Measurements from ENCODE around the gene IGHMBP2.

IGHMBP2 gene

GRCh38 chr11:68932933-68933577 lies 29.4 kb downstream of the IGHMBP2 start:
- no peak for TF ChIP-seq CTCF (IDR thresholded peaks at IDR 0.05; ENCODE audit: insufficient read depth, low read length, poor library complexity, severe bottlenecking)
- TF ChIP-seq EZH2phosphoT487 (conservative IDR thresholded peaks at IDR 0.05; ENCODE audit: low read length): no peak
- Histone ChIP-seq H3K4me2 (ENCODE audit: low read depth, low read length, poor library complexity, severe bottlenecking) (no peak overlapping the region), H4K20me1 (ENCODE audit: low read depth, low read length) (no peaks in the 10 kb centered on the region), H3F3A (ENCODE audit: insufficient read depth) (no peaks in the 10 kb centered on the region), H3K4me3 (ENCODE audit: insufficient read depth, low read length, poor library complexity, severe bottlenecking) (no peak overlapping the region), H2AFZ (ENCODE audit: low read depth, low read length, severe bottlenecking) (no peak overlapping the region), H3K9ac (ENCODE audit: low read length) (no peak overlapping the region), H3K36me3 (ENCODE audit: low read length) (no peaks in the 10 kb centered on the region), H3K79me2 (ENCODE audit: insufficient read depth, low read length) (no peaks in the 10 kb centered on the region), H3K9me3 (ENCODE audit: insufficient read depth, low read length) (no peaks in the 10 kb centered on the region), H3K27me3 (ENCODE audit: low read length) (no peaks in the 10 kb centered on the region), H3K9me2 (replicated peaks; ENCODE audit: insufficient read depth, low read length) (no peaks in the 10 kb centered on the region), H3K27ac (ENCODE audit: low read depth, low read length) (no peak overlapping the region)

GRCh38 chr11:68933605-68934320 lies 30.1 kb downstream of the IGHMBP2 start:
- Histone ChIP-seq H3K9me3 (ENCODE audit: insufficient read depth, low read length) (no peaks in the 10 kb centered on the region), H3K4me3 (ENCODE audit: insufficient read depth, low read length, poor library complexity, severe bottlenecking) (no peak overlapping the region), H3K27ac (ENCODE audit: low read depth, low read length) (no peak overlapping the region), H3K27me3 (ENCODE audit: low read length) (no peaks in the 10 kb centered on the region), H2AFZ (ENCODE audit: low read depth, low read length, severe bottlenecking) (no peak overlapping the region), H3F3A (ENCODE audit: insufficient read depth) (no peaks in the 10 kb centered on the region), H3K36me3 (ENCODE audit: low read length) (no peaks in the 10 kb centered on the region), H3K4me2 (ENCODE audit: low read depth, low read length, poor library complexity, severe bottlenecking) (no peak overlapping the region), H4K20me1 (ENCODE audit: low read depth, low read length) (no peaks in the 10 kb centered on the region), H3K9ac (ENCODE audit: low read length) (no peak overlapping the region), H3K79me2 (ENCODE audit: insufficient read depth, low read length) (no peaks in the 10 kb centered on the region), H3K9me2 (replicated peaks; ENCODE audit: insufficient read depth, low read length) (no peaks in the 10 kb centered on the region)
- no peak for TF ChIP-seq CTCF (IDR thresholded peaks at IDR 0.05; ENCODE audit: insufficient read depth, low read length, poor library complexity, severe bottlenecking)
- TF ChIP-seq EZH2phosphoT487 (conservative IDR thresholded peaks at IDR 0.05; ENCODE audit: low read length): no peak

GRCh38 chr11:68934321-68934645 lies 30.6 kb downstream of the IGHMBP2 start:
- Histone ChIP-seq H3K9ac (ENCODE audit: low read length) (no peak overlapping the region), H4K20me1 (ENCODE audit: low read depth, low read length) (no peaks in the 10 kb centered on the region), H3K9me3 (ENCODE audit: insufficient read depth, low read length) (no peaks in the 10 kb centered on the region), H3K27me3 (ENCODE audit: low read length) (no peaks in the 10 kb centered on the region), H3K4me3 (ENCODE audit: insufficient read depth, low read length, poor library complexity, severe bottlenecking) (no peak overlapping the region), H2AFZ (ENCODE audit: low read depth, low read length, severe bottlenecking) (no peak overlapping the region), H3F3A (ENCODE audit: insufficient read depth) (no peaks in the 10 kb centered on the region), H3K4me2 (ENCODE audit: low read depth, low read length, poor library complexity, severe bottlenecking) (no peak overlapping the region), H3K36me3 (ENCODE audit: low read length) (no peaks in the 10 kb centered on the region), H3K79me2 (ENCODE audit: insufficient read depth, low read length) (no peaks in the 10 kb centered on the region), H3K9me2 (replicated peaks; ENCODE audit: insufficient read depth, low read length) (no peaks in the 10 kb centered on the region), H3K27ac (ENCODE audit: low read depth, low read length) (no peak overlapping the region)
- TF ChIP-seq CTCF (IDR thresholded peaks at IDR 0.05; ENCODE audit: insufficient read depth, low read length, poor library complexity, severe bottlenecking) (no peak), EZH2phosphoT487 (conservative IDR thresholded peaks at IDR 0.05; ENCODE audit: low read length) (no peak)

Measured in SU-DHL-6 (cell line).